Ishikawa (cell line): ENCODE measurements around the gene APOA1.

Source experiments
- CEBPB ChIP-seq: IDR thresholded peaks from 2 replicates; pipeline ENCODE4 v1.6.1; 2012
- CREB1 ChIP-seq: IDR thresholded peaks from 2 replicates; pipeline ENCODE4 v1.6.1; 2012; ENCODE audit warnings: low read depth
- EGR1 ChIP-seq: IDR thresholded peaks from 2 replicates; pipeline ENCODE4 v1.6.1; 2012
- EP300 ChIP-seq: IDR thresholded peaks from 2 replicates; pipeline ENCODE4 v1.6.1; 2012; ENCODE audit warnings: borderline replicate concordance
- FOXM1 ChIP-seq: IDR thresholded peaks from 2 replicates; pipeline ENCODE4 v1.6.1; 2012; ENCODE audit warnings: low read depth, borderline replicate concordance
- NFIC ChIP-seq: IDR thresholded peaks from 2 replicates; pipeline ENCODE4 v1.6.1; 2012
- RAD21 ChIP-seq: IDR thresholded peaks from 2 replicates; pipeline ENCODE4 v1.6.1; 2012; ENCODE audit warnings: low read depth
- TAF1 ChIP-seq: IDR thresholded peaks from 2 replicates; pipeline ENCODE4 v1.6.1; 2012; ENCODE audit warnings: low read depth, mild to moderate bottlenecking
- TCF12 ChIP-seq: IDR thresholded peaks from 2 replicates; pipeline ENCODE4 v1.6.1; 2012; ENCODE audit warnings: low read depth
- TEAD4 ChIP-seq: IDR thresholded peaks from 2 replicates; pipeline ENCODE4 v1.6.1; 2012
- YY1 ChIP-seq: IDR thresholded peaks from 2 replicates; pipeline ENCODE4 v1.6.1; 2012; ENCODE audit warnings: low read depth
- ZBTB7A ChIP-seq: IDR thresholded peaks from 2 replicates; pipeline ENCODE4 v1.6.1; 2012; ENCODE audit warnings: low read depth
- TF ChIP-seq, protein P1 (sequence below): IDR thresholded peaks from 2 replicates; pipeline ENCODE4 v1.6.1; 2012
- TF ChIP-seq, protein P2 (sequence below): IDR thresholded peaks from 2 replicates; pipeline ENCODE4 v1.6.1; 2012; ENCODE audit warnings: low read depth, mild to moderate bottlenecking
- TF ChIP-seq, protein P3 (sequence below): IDR thresholded peaks from 2 replicates; pipeline ENCODE4 v1.6.1; 2012

Gene APOA1

DNA sequence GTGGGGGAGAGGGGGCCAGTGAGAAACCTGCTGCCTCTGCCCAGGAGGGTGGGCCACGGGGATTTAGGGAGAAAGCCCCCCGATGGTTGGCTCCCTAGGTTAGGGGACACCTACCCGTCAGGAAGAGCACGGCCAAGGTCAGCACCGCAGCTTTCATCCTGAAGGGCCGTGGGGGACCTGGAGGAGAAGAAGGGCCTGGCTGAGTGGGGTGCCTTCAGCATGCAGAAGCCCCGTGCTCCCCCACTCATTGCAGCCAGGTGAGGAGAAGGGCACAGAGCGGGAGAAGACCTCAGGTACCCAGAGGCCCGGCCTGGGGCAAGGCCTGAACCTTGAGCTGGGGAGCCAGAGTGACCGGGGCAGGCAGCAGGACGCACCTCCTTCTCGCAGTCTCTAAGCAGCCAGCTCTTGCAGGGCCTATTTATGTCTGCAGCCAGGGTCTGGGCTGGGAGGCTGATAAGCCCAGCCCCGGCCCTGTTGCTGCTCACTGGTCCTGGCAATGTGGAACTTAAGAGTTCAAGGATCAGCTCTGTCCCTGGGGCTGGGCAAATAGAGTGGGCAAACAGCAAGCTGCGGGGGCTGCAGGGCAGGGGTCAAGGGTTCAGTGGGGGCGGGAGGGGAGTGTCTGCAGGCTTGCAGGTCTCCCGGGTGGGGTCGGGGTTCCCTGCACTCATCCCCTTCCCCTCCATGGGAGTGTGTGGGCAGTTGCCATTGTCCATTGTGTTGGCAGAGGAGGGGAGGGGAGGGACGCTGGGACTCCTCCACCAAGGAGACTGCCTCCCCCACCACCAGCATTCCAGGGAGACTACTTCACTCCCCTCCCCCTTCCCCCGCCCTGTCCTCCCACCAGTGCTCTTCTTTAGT, at the start of gene APOA1:
APOA1 (minus strand) TSS at position 392 of the 861 bp plus-strand sequence; CDS start at position 157, 235 bp downstream.
- TF ChIP-seq EP300 (no peak), ZBTB7A (no peak)

DNA sequence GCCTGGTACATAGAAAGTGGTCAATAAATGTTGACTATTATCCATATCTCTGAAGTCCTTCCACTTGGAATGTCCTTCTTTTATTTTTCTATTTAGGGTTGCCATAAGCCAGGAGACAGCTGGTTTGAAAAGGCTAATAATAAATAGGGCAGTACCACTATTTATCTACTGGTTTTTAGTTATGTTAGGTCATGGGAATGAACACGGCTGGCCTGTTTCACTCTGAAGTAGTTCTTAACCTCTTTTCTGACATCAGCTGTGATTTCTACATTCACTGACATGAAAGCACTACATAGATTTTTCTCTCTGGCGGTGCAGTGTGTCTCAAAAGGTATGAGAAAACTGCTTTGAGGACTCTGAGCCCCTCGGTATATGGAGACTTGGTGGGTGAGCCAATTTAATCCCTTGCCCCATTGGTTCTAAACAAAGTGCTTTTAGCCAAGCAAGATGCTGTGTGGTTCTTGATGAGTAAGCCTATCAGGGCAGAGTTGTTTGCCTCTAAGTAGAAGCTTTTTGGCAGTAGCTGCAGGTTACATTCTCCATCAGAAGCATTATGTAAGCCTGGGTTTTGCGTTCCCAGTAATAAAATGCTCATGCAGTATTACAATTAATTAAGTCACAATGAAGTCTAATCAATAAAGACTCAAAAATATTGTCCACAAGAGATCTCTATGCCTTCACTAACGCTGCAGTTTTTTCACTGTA, 48.7 kb upstream of the APOA1 start:
- TF ChIP-seq NFIC, result no peak
- no peak for TF ChIP-seq EGR1
- TF ChIP-seq, protein P1, sequence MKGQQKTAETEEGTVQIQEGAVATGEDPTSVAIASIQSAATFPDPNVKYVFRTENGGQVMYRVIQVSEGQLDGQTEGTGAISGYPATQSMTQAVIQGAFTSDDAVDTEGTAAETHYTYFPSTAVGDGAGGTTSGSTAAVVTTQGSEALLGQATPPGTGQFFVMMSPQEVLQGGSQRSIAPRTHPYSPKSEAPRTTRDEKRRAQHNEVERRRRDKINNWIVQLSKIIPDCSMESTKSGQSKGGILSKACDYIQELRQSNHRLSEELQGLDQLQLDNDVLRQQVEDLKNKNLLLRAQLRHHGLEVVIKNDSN, result no peak
- no peak for TF ChIP-seq TAF1
- no peak for TF ChIP-seq RAD21
- TF ChIP-seq ZBTB7A, result no peak

DNA sequence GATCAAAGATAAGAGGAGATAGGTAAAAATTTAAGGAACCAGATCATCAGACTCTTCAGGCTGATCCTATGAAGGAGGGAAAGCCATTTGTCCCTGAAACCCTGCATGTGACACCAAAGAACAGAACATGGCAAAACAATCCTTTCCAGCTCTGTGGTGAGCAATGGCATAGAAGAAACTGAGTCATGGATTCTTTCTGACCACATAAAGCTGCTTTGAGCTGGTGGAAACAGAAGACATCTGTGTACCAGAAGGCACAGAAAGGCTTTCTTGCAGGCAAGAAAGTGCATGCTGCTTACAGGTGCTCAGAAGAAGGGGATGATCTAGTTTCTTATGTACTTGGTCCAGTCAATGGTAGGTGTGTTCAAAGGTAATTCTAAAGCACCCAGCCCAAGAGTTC, 45.0 kb upstream of the APOA1 start:
- no peak for TF ChIP-seq FOXM1
- no peak for TF ChIP-seq CREB1
- no peak for TF ChIP-seq NFIC
- TF ChIP-seq TEAD4, result no peak
- no peak for TF ChIP-seq CEBPB
- TF ChIP-seq TAF1, result no peak
- TF ChIP-seq, protein P2, sequence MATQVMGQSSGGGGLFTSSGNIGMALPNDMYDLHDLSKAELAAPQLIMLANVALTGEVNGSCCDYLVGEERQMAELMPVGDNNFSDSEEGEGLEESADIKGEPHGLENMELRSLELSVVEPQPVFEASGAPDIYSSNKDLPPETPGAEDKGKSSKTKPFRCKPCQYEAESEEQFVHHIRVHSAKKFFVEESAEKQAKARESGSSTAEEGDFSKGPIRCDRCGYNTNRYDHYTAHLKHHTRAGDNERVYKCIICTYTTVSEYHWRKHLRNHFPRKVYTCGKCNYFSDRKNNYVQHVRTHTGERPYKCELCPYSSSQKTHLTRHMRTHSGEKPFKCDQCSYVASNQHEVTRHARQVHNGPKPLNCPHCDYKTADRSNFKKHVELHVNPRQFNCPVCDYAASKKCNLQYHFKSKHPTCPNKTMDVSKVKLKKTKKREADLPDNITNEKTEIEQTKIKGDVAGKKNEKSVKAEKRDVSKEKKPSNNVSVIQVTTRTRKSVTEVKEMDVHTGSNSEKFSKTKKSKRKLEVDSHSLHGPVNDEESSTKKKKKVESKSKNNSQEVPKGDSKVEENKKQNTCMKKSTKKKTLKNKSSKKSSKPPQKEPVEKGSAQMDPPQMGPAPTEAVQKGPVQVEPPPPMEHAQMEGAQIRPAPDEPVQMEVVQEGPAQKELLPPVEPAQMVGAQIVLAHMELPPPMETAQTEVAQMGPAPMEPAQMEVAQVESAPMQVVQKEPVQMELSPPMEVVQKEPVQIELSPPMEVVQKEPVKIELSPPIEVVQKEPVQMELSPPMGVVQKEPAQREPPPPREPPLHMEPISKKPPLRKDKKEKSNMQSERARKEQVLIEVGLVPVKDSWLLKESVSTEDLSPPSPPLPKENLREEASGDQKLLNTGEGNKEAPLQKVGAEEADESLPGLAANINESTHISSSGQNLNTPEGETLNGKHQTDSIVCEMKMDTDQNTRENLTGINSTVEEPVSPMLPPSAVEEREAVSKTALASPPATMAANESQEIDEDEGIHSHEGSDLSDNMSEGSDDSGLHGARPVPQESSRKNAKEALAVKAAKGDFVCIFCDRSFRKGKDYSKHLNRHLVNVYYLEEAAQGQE, result no peak
- TF ChIP-seq, protein P3, sequence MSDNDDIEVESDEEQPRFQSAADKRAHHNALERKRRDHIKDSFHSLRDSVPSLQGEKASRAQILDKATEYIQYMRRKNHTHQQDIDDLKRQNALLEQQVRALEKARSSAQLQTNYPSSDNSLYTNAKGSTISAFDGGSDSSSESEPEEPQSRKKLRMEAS, result no peak

DNA sequence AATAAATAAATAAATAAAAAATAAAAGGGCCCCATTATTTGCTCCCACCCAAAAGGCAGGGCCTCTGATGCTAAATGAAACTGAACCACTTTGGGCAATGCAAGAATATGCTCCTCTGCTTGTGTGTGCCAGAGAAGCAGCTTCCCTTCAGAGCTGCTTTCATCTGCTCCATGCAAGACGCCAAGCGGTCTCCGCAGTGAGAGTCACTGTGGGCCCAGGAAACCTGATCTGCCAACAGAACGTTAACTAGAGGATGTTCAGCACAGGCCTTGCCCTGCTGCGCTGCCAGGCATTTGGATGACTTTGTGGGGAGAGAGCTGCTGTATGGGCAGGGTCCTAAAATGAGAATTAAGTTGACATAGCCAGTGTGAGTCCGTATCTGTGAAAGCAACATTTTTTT, 43.7 kb upstream of the APOA1 start:
- no peak for TF ChIP-seq YY1
- no peak for TF ChIP-seq CREB1
- no peak for TF ChIP-seq TEAD4
- no peak for TF ChIP-seq CEBPB

DNA sequence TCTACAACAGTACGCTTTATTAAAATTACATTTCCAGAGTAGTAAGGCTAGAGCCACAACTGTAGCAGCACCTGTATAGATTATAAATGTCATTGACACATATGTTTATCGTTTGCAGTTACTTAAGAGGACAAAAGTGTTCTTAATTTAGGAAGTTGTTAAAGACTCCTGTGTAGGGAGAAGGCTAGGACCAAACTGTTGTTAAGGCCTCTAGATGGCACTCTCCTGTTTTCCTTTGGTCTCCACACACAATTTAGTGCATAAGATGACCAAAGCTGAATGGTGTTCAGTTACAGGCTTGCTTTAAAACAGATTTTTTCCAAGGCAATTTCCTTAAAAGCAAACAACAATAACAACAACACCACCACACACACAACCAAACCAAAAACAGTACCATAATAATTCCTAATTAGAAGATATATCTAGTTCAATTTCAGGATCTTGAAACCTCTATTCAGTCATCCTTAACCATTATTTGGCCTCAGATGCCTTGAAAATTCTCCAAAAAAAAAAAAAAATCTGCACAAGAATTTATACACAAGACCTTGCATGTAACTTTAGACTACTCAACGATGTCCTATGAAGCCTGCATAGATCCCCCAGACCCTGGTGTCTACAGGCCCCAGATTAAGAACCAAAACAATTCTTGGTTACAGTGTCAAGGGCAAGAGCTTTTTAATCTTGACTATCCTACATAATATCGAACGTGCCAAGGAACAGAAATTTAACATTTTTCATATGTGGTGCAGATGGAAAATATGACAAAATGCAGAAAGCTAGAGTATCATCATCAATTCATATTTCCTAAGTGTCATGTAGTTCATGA, 42.6 kb upstream of the APOA1 start:
- no peak for TF ChIP-seq ZBTB7A
- TF ChIP-seq RAD21, result peak; percentile 83
- no peak for TF ChIP-seq TEAD4

DNA sequence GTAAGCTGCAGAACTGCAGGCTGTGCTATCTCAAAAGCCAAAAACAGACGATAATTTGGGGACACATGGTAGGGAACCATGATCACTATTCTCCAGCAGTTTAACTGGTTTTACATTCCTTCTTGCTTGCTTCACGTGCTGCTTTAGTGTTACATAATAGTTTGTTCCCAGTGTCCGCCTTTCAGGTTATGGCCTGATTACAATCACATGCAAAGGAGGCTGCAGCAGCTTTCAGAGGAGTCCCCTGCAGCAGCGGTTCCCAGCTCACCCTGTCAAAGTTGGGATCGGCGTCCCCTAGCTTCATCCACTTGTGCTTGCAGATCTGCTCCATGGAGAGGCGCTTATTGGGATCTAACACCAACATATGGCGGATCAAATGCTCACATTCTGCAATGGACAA, 39.2 kb upstream of the APOA1 start:
- TF ChIP-seq, protein P1, result no peak
- TF ChIP-seq FOXM1 (no peak), TCF12 (no peak), ZBTB7A (no peak), NFIC (no peak), RAD21 (no peak), YY1 (no peak), TAF1 (no peak)
- TF ChIP-seq, protein P3, result no peak

DNA sequence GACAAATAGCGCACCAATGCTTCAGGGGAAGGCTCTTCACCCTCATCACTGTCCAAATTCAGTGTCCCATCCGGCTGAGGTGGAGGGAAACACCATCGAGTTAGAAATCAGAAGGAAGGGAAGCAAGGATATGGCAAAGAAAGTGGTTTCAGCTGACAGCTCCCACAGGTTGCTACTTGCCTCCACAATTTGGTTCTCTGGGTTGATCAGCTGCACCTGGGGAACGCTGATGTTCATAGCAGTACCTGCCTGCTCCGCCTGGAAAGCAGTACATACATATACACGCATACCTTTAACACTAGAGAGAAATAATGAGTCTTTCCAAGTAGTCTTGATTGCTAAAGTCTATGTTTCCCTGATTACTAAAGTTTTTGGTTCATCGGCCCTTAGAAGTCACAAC, 37.8 kb upstream of the APOA1 start:
- no peak for TF ChIP-seq CREB1
- no peak for TF ChIP-seq RAD21
- TF ChIP-seq FOXM1, result no peak
- TF ChIP-seq EP300, result no peak
- TF ChIP-seq TAF1, result no peak
- TF ChIP-seq YY1, result no peak
- TF ChIP-seq, protein P1, result no peak
- TF ChIP-seq, protein P3, result no peak
- TF ChIP-seq, protein P2, result no peak
- TF ChIP-seq NFIC, result no peak
- no peak for TF ChIP-seq TEAD4
- TF ChIP-seq ZBTB7A, result no peak
- no peak for TF ChIP-seq TCF12
- TF ChIP-seq EGR1, result no peak
